HepG2 (cell line): ENCODE results near the gene ATP2B3. TPM values are rescaled to one million over a fixed set of nuclear protein-coding genes. Genes with fewer than 3 reads are reported as not detected.

Experiments used
- ATAC-seq: fragments of 200-7000 bp; cut with Tn5 transposase; 3 replicates; pipeline ENCODE4 v1.9.1; 2020; ENCODE audit warnings: mild to moderate bottlenecking, moderate library complexity
- BruUV-seq: library from RNA; stranded (reverse); fragments of 400-500 nt; replicated peaks from 2 replicates; lab custom pipeline; 2021; lab: Mats Ljungman, UMichigan
- CTCF ChIA-PET: fragments of 300-600 bp; formaldehyde crosslinking; extraction: SDS; loops from one replicate; lab custom pipeline; 2021; ENCODE audit warnings: low total read pairs, inconsistent platforms, low intra/inter-chr PET ratio; lab: Yijun Ruan, JAX
- POLR2A ChIA-PET: fragments of 350-600 bp; sonication (Branson Sonifier 250); formaldehyde crosslinking; loops from one replicate; lab custom pipeline; 2020; ENCODE audit warnings: antibody characterized with exemption, inconsistent platforms; lab: Yijun Ruan, JAX
- DNase-seq: peaks from one replicate; pipeline ENCODE4 v3.0.0-alpha.2; 2015; ENCODE audit warnings: low spot score
- FAIRE-seq: peaks from 3 replicates; lab custom pipeline; 2011; peaks lifted over from hg19 to GRCh38; lab: Jason Lieb, UNC
- H2AFZ ChIP-seq: one replicate; pipeline ENCODE4 v1.6.1; 2011; ENCODE audit warnings: low read length, inconsistent platforms
- H3K27ac ChIP-seq: fragments of 300-600 bp; 3 replicates; pipeline ENCODE4 v1.8.0; 2011; ENCODE audit warnings: mixed run types, mild to moderate bottlenecking, mixed read lengths, low read length, inconsistent platforms; ENCODE audit not compliant: insufficient read depth; ENCODE audit errors: extremely low read length
- H3K27me3 ChIP-seq, 2 experiments: fragments of 200-600 bp in 1 of 2; 2 replicates in 1 of 2; 3 replicates in 1 of 2; pipeline versions ENCODE4 v1.6.0 to v1.8.0; 2011; ENCODE audit warnings: low read length in 2 of 2, mild to moderate bottlenecking in 2 of 2, moderate library complexity in 2 of 2, inconsistent platforms in 1 of 2; ENCODE audit not compliant: insufficient read depth in 2 of 2, control insufficient read depth in 1 of 2
- H3K36me3 ChIP-seq, 2 experiments: fragments of 200-600 bp in 1 of 2; replicated peaks in 1 of 2; 2 replicates in 1 of 2; 3 replicates in 1 of 2; pipeline versions ENCODE4 v1.5.1 to v1.8.0; 2011; ENCODE audit warnings: low read length in 2 of 2, inconsistent platforms in 1 of 2; ENCODE audit not compliant: insufficient read depth in 2 of 2, control insufficient read depth in 1 of 2
- H3K4me1 ChIP-seq: 2 replicates; pipeline ENCODE4 v1.5.1; 2012; ENCODE audit warnings: low read length, inconsistent platforms; ENCODE audit not compliant: insufficient read depth
- H3K4me2 ChIP-seq: 2 replicates; pipeline ENCODE4 v1.6.0; 2011; ENCODE audit warnings: low read depth, low read length, inconsistent platforms
- H3K4me3 ChIP-seq, 3 experiments: fragments of 200-600 bp in 1 of 3; sonication (generic), shearing (Covaris generic) in 1 of 3; replicated peaks in 1 of 3; 2 replicates each; pipeline ENCODE4 v1.5.1; 2011 to 2016; ENCODE audit warnings: low read length in 3 of 3, inconsistent platforms in 2 of 3, low read depth in 2 of 3, mild to moderate bottlenecking in 2 of 3, control low read depth in 1 of 3, mixed read lengths in 1 of 3; ENCODE audit not compliant: insufficient read depth in 1 of 3
- H3K79me2 ChIP-seq: one replicate; pipeline ENCODE4 v1.6.1; 2011; ENCODE audit warnings: low read length, inconsistent platforms; ENCODE audit not compliant: insufficient read depth
- H3K9ac ChIP-seq: 2 replicates; pipeline ENCODE4 v1.6.0; 2011; ENCODE audit warnings: mild to moderate bottlenecking, low read depth, low read length, inconsistent platforms; ENCODE audit not compliant: insufficient read depth
- H3K9me3 ChIP-seq: 2 replicates; pipeline ENCODE4 v1.5.1; 2012; ENCODE audit warnings: mild to moderate bottlenecking, low read length
- H4K20me1 ChIP-seq: 2 replicates; pipeline ENCODE4 v1.6.0; 2011; ENCODE audit warnings: inconsistent platforms, mild to moderate bottlenecking, low read length, moderate library complexity; ENCODE audit not compliant: insufficient read depth
- CHD2 ChIP-seq: IDR thresholded peaks from 2 replicates; pipeline ENCODE4 v1.6.1; 2011; ENCODE audit warnings: low read depth, low read length, improper control_type of control experiment
- SMC3 ChIP-seq: IDR thresholded peaks from 2 replicates; pipeline ENCODE4 v1.6.1; 2011; ENCODE audit warnings: low read length, improper control_type of control experiment
- STAG1 ChIP-seq: sonication (generic); formaldehyde crosslinking; IDR thresholded peaks from 2 replicates; pipeline ENCODE4 v1.4.0; 2020; ENCODE audit warnings: missing genetic modification reagents
- ZNF24 ChIP-seq: fragments of 450-650 bp; IDR thresholded peaks from 2 replicates; pipeline ENCODE4 v1.6.1; 2017; ENCODE audit warnings: antibody characterized with exemption, mild to moderate bottlenecking
- WGBS: methylation state at CpG from one replicate; pipeline ENCODE4 v1.1.6; 2017; ENCODE audit warnings: low lambda C conversion rate; 5-methylcytosine and 5-hydroxymethylcytosine counted together
- in situ Hi-C: cut with HindIII; loops from 2 replicates; pipeline ENCODE4 v1.10.0; 2017; ENCODE audit warnings: low pct_unique_long_range_greater_than_20kb; ENCODE audit not compliant: extremely low pct_ligation_motif_present
- intact Hi-C: fragments of 100-400 bp; cut with micrococcal nuclease; formaldehyde crosslinking; loops from one replicate; pipeline ENCODE4 v1.10.0; 2022; ENCODE audit not compliant: unreplicated experiment
- polyA plus RNA-seq, 8 experiments: library from polyadenylated mRNA; depleted of rRNA in 3 of 8; stranded (reverse) in 7 of 8; unstranded in 1 of 8; fragments of >200 nt; fragmentation: Illumina TruSeq in 4 of 8; extraction: Trizol in 4 of 8; gene quantifications; 2 replicates each; pipeline versions ENCODE4 v1.2.1 to v1.2.3, GENCODE V29; 2011 to 2016; ENCODE audit warnings: low read depth in 4 of 8, missing spikeins in 1 of 8, mixed read lengths in 1 of 8; ENCODE audit not compliant: insufficient read depth in 1 of 8
- total RNA-seq, 5 experiments: library from RNA; depleted of rRNA; stranded (reverse); fragments of >200 nt; fragmentation: Illumina TruSeq; extraction: Trizol; gene quantifications; 2 replicates each; pipeline ENCODE4 v1.2.3, GENCODE V29; 2016; ENCODE audit warnings: low read depth in 1 of 5
- TF ChIP-seq, protein P1 (sequence below): sonication (generic); formaldehyde crosslinking; IDR thresholded peaks from 2 replicates; pipeline ENCODE4 v1.4.0; 2020; ENCODE audit warnings: low read depth, mild to moderate bottlenecking, missing genetic modification reagents
- TF ChIP-seq, protein P2 (sequence below): sonication (generic); formaldehyde crosslinking; IDR thresholded peaks from 2 replicates; pipeline ENCODE4 v1.5.0; 2020; ENCODE audit warnings: mild to moderate bottlenecking, missing genetic modification reagents, moderate library complexity

The ATP2B3 gene
- total and polyA plus RNA-seq, 2 of the 13 experiments (the other 11 are each of a cell fraction or from before 2014, with no cell fraction given), result not detected

DNA sequence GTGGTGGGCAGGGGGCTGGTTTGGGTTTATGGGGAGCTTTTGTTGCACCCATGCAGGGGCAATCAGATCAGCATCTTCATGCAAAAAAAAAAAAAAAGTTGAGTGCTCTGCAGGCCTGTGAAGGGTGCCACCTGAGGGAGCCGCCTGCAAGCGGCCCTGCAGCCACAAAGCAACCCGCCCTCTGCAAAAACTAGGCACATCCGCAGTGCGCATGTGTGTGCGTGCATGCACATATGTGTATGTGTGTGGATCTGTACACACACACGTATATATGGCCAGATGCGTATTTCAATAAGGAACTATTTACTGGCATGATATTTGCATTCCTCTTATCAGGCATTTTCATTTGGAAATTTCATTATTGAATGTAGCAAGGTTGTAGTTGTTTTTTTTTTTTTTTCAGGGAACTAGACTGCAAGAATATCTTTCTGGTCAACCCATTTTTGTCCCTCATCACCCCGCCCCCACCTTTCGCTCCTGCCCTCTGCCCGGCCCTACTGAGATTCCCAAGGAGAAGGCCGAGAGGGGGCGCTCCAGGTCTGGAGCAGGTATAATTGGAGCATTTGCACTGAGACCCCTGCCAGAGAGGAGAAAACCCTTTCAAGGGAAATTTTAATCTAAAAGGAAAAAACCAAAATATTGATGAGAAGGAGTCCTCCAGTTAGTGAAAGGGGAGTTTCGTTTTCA lies 63.4 kb downstream of the ATP2B3 start:
- in situ Hi-C loops, result no loop called here
- BruUV-seq, result no TSS peak
- no peaks in the 10 kb centered on the region for H3K9me3 ChIP-seq
- no peaks in the 10 kb centered on the region for H3K36me3 ChIP-seq
- H4K20me1 ChIP-seq, result no peaks in the 10 kb centered on the region
- ChIA-PET POLR2A (no interaction called here), CTCF (interaction anchor here (1.0 to 1.4 kb wide), 3 partner anchors 81 to 89 kb away, joined by 3 to 5 read pairs (median 5); no protein-coding TSS in a partner anchor)
- H3K9ac ChIP-seq, result no peak overlapping the region
- ATAC-seq, result peak; percentile 41; the same call in 2 of the 3 replicates
- DNase-seq, result peak; percentile 21
- intact Hi-C loops, result no loop called here
- no peak overlapping the region for H2AFZ ChIP-seq
- H3K27me3 ChIP-seq, result peaks cover 0 to 11% of the 10 kb centered on the region in 2 experiments; a peak in 3 of 5 replicates
- peak overlapping the region; percentile 55 for H3K4me2 ChIP-seq
- H3K79me2 ChIP-seq, result no peaks in the 10 kb centered on the region
- H3K4me3 ChIP-seq, result no peak overlapping the region
- TF ChIP-seq, protein P1, sequence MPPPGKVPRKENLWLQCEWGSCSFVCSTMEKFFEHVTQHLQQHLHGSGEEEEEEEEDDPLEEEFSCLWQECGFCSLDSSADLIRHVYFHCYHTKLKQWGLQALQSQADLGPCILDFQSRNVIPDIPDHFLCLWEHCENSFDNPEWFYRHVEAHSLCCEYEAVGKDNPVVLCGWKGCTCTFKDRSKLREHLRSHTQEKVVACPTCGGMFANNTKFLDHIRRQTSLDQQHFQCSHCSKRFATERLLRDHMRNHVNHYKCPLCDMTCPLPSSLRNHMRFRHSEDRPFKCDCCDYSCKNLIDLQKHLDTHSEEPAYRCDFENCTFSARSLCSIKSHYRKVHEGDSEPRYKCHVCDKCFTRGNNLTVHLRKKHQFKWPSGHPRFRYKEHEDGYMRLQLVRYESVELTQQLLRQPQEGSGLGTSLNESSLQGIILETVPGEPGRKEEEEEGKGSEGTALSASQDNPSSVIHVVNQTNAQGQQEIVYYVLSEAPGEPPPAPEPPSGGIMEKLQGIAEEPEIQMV (CRISPR knock-in tag), result no peak
- TF ChIP-seq CHD2, result no peak
- TF ChIP-seq, protein P2, sequence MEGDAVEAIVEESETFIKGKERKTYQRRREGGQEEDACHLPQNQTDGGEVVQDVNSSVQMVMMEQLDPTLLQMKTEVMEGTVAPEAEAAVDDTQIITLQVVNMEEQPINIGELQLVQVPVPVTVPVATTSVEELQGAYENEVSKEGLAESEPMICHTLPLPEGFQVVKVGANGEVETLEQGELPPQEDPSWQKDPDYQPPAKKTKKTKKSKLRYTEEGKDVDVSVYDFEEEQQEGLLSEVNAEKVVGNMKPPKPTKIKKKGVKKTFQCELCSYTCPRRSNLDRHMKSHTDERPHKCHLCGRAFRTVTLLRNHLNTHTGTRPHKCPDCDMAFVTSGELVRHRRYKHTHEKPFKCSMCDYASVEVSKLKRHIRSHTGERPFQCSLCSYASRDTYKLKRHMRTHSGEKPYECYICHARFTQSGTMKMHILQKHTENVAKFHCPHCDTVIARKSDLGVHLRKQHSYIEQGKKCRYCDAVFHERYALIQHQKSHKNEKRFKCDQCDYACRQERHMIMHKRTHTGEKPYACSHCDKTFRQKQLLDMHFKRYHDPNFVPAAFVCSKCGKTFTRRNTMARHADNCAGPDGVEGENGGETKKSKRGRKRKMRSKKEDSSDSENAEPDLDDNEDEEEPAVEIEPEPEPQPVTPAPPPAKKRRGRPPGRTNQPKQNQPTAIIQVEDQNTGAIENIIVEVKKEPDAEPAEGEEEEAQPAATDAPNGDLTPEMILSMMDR (CRISPR knock-in tag), result peak; percentile 51
- no peak for TF ChIP-seq ZNF24
- TF ChIP-seq SMC3, result peak; percentile 13; the same call in 1 of the 2 replicates
- TF ChIP-seq STAG1 (CRISPR knock-in tag), result peak; percentile 56
- peaks cover 31% of the 10 kb centered on the region for H3K4me1 ChIP-seq
- peak; percentile 71 for FAIRE-seq
- no peak overlapping the region for H3K27ac ChIP-seq
- WGBS, result 19% methylated on average over 10 of the region's 14 CpGs
